Measurements from ENCODE around the gene PANX3.

PANX3 gene

DNA sequence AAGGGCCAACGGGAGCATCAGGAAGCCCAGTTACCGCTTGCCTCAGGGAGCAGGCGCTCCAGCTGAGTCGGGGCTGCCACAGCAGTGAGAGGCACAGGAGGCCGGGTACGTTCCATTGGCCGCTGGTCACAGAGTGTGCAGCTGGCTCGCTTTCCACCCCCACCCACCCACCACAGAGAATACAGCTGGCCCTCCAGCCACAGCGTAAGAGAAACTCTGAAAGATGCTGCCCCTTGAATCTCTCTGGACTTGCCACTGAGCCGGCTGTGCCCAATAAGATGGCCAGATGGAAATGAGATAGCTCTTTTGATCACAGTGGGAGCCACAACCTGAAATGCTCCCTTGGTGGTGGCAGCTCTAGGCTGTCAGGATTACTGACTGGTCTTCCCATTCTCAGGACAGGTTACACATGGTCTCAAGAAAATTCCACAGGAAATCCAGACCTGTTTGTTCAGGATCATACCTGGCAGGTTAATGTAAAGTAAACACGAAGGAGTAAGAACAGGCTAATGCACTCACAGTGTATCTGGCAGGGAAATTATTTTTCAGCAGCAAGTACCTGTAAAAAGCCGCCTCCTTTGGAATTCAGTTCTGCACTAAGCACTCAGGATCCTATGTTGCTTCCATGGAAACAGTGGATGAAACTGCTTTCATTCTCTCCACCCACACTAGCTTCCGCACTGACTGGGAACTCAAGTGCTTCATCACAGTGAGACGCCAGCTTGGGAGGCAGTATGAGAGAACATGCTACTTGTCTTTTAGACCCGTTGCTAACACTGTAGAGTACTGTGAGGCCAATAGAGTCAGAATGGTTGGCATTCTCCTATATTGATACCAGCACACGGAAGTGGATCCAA is 45.8 kb downstream of the PANX3 start:
- DNase-seq (ENCODE audit: insufficient read length, low spot score) (no peak), FAIRE-seq (no peak)

DNA sequence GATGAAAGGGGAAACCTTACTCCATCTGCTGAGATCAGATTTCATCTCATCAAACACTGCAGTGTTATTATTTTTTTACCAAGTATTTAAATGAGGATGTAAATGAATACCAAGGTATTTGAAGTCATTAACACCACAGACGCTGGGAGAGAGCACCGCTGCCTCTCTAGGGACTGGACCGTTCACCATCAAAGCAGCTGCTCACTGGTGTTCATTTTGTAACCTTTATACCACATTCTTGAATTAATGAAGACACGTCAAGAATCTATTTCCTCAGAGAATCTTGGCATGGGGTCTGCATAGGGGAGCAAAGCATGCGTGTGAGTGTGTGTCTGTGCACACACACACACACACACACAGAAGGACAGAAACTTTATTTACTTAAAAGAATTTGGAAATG is 46.7 kb downstream of the PANX3 start:
- DNase-seq (ENCODE audit: insufficient read length, low spot score) = no peak
- no peak for FAIRE-seq

DNA sequence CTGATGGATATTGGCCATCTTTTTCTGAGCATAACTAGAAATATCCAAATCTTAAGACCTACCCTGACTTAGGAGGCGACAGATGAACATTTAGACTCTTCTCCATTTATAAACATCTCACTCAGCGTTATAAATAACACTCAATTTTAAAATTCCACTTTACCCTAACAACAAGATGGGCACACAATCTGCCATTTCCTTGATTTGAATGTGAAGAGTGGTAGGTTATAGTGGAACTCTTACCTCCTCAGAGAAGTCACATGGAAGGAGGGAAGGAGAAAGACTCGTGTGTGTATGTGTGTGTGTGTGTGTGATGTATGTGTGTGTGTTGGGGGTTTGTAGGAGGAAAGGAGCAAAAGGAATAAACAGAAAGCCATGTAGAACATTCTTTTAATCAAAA is 47.3 kb downstream of the PANX3 start:
- DNase-seq (ENCODE audit: insufficient read length, low spot score) (no peak), FAIRE-seq (no peak)

DNA sequence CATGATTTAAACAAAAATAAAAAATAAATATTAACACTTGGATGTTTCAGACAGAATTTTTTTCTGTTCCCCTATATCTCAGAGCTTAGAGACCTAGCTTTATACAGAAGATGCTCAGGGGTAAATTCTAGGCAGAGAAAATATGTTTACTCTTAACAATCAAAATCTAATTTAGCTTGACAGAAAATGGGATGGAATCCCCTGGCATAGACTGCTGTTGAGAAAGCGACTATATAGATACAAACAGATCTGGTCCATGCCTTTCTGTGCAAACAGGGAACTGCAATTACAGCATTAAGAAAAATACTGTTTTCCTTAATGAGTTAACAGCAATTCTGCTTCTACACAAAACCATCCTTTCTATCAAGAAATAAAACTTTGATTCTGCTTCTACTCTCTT is 47.8 kb downstream of the PANX3 start:
- FAIRE-seq (no peak), DNase-seq (ENCODE audit: insufficient read length, low spot score) (no peak)

DNA sequence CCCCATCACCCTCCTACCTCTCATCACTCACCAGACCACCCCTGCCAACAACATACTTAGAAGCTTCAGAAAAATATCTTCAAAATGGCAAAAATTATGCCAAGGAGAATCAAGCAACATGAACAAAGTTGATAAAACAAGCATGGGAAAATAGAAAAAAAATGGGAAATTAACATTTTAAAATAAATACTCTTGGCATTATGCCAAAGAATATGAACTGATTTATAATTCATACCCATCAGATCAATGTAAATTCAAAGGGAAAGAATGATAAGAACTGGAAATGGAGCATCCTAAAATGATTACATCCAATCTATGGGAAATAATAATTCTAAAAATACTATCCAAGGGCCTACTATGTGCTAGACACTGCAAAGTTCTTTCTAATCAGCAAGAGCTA is 50.3 kb downstream of the PANX3 start:
- FAIRE-seq = no peak

DNA sequence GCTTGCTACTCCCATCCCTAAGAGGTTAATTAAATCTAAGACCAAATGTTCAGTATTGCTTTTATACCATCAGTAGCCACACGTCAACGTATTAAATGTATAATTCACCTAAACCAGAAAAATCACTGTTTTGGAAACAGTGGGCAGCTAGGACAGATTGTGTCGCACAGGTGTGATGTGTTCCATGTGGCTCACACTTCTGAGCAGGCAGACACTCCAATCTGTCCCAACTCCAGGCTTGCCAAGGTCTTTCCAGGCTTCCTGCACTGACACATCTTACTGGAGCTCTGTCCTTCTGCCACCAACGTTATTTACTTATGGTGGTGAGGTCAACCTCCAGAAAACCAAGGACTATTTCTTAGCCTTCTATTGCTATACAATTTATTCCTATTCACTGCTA is 50.9 kb downstream of the PANX3 start:
- DNase-seq (ENCODE audit: insufficient read length, low spot score) (no peak), FAIRE-seq (no peak)

More for the DNA sequence above, 50.3 kb downstream of the PANX3 start:
- DNase-seq (ENCODE audit: insufficient read length, low spot score) = no peak

DNA sequence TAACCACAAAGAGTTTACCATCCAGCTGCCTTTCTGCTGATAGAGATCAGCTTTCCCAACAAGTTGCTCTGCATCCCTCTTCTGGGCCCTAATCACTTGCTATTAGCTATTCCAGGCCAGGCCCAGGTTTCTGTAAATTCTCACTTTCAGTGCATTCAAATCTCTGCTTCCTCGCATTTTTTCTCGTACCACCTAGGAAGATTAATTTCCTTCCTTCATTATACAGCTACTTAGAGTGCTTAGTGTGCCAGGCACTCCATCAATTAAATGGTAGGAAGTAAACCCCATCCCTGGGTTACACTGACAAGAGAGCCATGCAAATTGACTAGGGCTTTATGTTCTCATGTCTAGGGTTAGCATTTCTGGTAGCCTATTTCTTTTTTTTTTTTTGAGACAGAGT is 52.6 kb downstream of the PANX3 start:
- DNase-seq (ENCODE audit: insufficient read length, low spot score) = no peak
- no peak for FAIRE-seq

DNA sequence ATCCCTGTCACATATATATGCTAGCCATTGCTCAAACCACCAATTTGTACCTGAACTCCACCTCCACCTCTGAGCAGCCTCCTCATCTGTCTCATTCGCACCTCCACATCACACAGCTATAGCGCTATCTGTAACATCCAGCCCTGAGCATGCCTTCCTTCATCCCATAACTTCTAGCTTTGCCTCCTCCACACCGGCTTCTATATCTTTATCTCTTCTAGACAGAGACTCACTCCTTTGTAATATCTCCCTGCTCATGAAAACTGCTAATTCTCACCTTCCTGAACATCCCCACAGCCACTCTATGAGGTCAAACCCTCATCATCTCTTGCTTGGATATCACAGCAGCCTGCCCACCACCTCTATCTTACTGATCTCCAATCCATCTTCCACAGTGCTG is 56.4 kb downstream of the PANX3 start:
- no peak for FAIRE-seq
- DNase-seq (ENCODE audit: insufficient read length, low spot score) = no peak

DNA sequence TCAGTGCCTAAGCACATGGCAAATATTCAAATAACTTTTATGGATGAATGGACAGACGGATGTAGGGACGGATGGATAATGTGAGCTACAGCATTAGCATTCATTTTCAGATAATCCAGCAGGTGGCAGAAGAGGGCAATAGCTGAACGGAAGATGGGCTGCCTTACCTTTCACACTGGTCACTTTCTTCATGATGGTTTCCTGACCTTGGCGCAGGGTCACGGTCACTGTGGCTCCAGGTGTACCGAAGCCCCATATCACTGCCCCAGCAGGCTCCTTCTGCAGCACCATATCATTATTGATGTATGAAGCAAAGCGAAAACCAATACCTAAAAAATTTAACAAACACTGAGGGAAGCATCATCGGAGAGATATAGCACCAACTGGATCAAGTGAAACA is 58.0 kb downstream of the PANX3 start:
- DNase-seq (ENCODE audit: insufficient read length, low spot score) (peak; percentile 46), FAIRE-seq (no peak)
